ENCODE data around the gene ENTPD1.
A peak's percentile ranks its signal among the peaks of the same experiment; 100 is the strongest.

Gene ENTPD1

GRCh38 chr10:95832216-95833041 lies 76.5 kb downstream of the ENTPD1 start:
- DNase-seq (ENCODE audit: low read depth in 3 of 3): peak in 1 of 3 experiments; percentile 6

GRCh38 chr10:95833042-95833610 lies 77.2 kb downstream of the ENTPD1 start:
- no peak for DNase-seq (ENCODE audit: low read depth in 3 of 3)

GRCh38 chr10:95834406-95834805 lies 78.4 kb downstream of the ENTPD1 start:
- DNase-seq (ENCODE audit: low read depth in 3 of 3): no peak

GRCh38 chr10:95835149-95835860 lies 79.3 kb downstream of the ENTPD1 start:
- no peak for DNase-seq (ENCODE audit: low read depth in 3 of 3)

- no peak for DNase-seq (ENCODE audit: low read depth in 3 of 3)
These were observed 79.9 kb downstream of the ENTPD1 start for GRCh38 chr10:95835911-95836310.

GRCh38 chr10:95836610-95837355 lies 80.8 kb downstream of the ENTPD1 start:
- DNase-seq (ENCODE audit: low read depth in 3 of 3): no peak

- no peak for DNase-seq (ENCODE audit: low read depth in 3 of 3)
These were observed 81.4 kb downstream of the ENTPD1 start for GRCh38 chr10:95837356-95837776.

GRCh38 chr10:95837783-95838182 lies 81.8 kb downstream of the ENTPD1 start:
- DNase-seq (ENCODE audit: low read depth in 3 of 3): no peak

GRCh38 chr10:95840121-95840520 lies 84.2 kb downstream of the ENTPD1 start:
- no peak for DNase-seq (ENCODE audit: low read depth in 3 of 3)

- DNase-seq (ENCODE audit: low read depth in 3 of 3): no peak
These were observed 84.7 kb downstream of the ENTPD1 start for GRCh38 chr10:95840681-95841080.

- peak in 1 of 3 experiments; percentile 26 for DNase-seq (ENCODE audit: low read depth in 3 of 3)
These were observed 85.9 kb downstream of the ENTPD1 start for GRCh38 chr10:95841661-95842498.

GRCh38 chr10:95845411-95845810 lies 89.4 kb downstream of the ENTPD1 start:
- no peak for DNase-seq (ENCODE audit: low read depth in 3 of 3)

GRCh38 chr10:95847007-95847406 lies 91.0 kb downstream of the ENTPD1 start:
- no peak for DNase-seq (ENCODE audit: low read depth in 3 of 3)

- no peak for DNase-seq (ENCODE audit: low read depth in 3 of 3)
These were observed 92.9 kb downstream of the ENTPD1 start for GRCh38 chr10:95848841-95849240.

GRCh38 chr10:95850791-95851190 lies 94.8 kb downstream of the ENTPD1 start:
- DNase-seq (ENCODE audit: low read depth in 3 of 3): no peak

- no peak for DNase-seq (ENCODE audit: low read depth in 3 of 3)
These were observed 104.4 kb downstream of the ENTPD1 start for GRCh38 chr10:95860166-95860940.

GRCh38 chr10:95861386-95861785 lies 105.4 kb downstream of the ENTPD1 start:
- no peak for DNase-seq (ENCODE audit: low read depth in 3 of 3)

GRCh38 chr10:95864906-95865813 lies 109.2 kb downstream of the ENTPD1 start:
- DNase-seq (ENCODE audit: low read depth in 3 of 3): peak in 1 of 3 experiments; percentile 4

- no peak for DNase-seq (ENCODE audit: low read depth in 3 of 3)
These were observed 110.0 kb downstream of the ENTPD1 start for GRCh38 chr10:95865814-95866466.

Data from stimulated activated CD4-positive, alpha-beta T cell treated with anti-CD3 and anti-CD28 coated beads, TNF-alpha, amount 100 ng/mL, for 24 hours (primary cell).